Measurements from ENCODE around the gene THSD7A. TPM values are rescaled to one million over a fixed set of nuclear protein-coding genes. Genes with fewer than 3 reads are reported as not detected.
A peak's percentile ranks its signal among the peaks of the same experiment; 100 is the strongest.

The THSD7A gene
- total RNA-seq, 1 experiment from 2014 or later, result 4.0 TPM

- POLR2A ChIA-PET (ENCODE audit: unreplicated experiment), result no interaction called here
- no peak overlapping the region for H3K4me3 ChIP-seq
- no peak overlapping the region for H3K27ac ChIP-seq
- H3K4me1 ChIP-seq (replicated peaks; ENCODE audit: insufficient read depth), result peaks cover 7% of the 10 kb centered on the region; the same call in 1 of the 2 replicates
- no peaks in the 10 kb centered on the region for H3K79me2 ChIP-seq (ENCODE audit: low read depth)
- no peak overlapping the region for H2AFZ ChIP-seq
- no peaks in the 10 kb centered on the region for H3K9me2 ChIP-seq (ENCODE audit: insufficient read depth)
- H3K9me3 ChIP-seq (ENCODE audit: insufficient read depth, low read depth), result no peaks in the 10 kb centered on the region
- no peaks in the 10 kb centered on the region for H3K36me3 ChIP-seq (ENCODE audit: low read depth)
- no TSS peak for BruUV-seq (replicated peaks)
- intact Hi-C loops (cut with micrococcal nuclease; ENCODE audit: unreplicated experiment), result no loop called here
- no peak overlapping the region for H3K4me2 ChIP-seq
- TF ChIP-seq CTCF (conservative IDR thresholded peaks at IDR 0.05) (no peak), EZH2 (IDR thresholded peaks at IDR 0.05; ENCODE audit: low read depth) (no peak)
- H3F3A ChIP-seq (ENCODE audit: insufficient read depth, low read depth), result no peaks in the 10 kb centered on the region
- CTCF ChIA-PET, result no interaction called here
- no peaks in the 10 kb centered on the region for H4K20me1 ChIP-seq (ENCODE audit: insufficient read depth)
- DNase-seq, result no peak
- H3K27me3 ChIP-seq (ENCODE audit: insufficient read depth, low read depth), result no peaks in the 10 kb centered on the region
These were observed 80.7 kb downstream of the THSD7A start for GRCh38 chr7:11751315-11751714.

GRCh38 chr7:11750191-11750590 is 81.8 kb downstream of the THSD7A start:
- Histone ChIP-seq H3K79me2 (ENCODE audit: low read depth) (no peaks in the 10 kb centered on the region), H3K27ac (no peak overlapping the region), H3K27me3 (ENCODE audit: insufficient read depth, low read depth) (no peaks in the 10 kb centered on the region), H3K36me3 (ENCODE audit: low read depth) (no peaks in the 10 kb centered on the region), H3K9me3 (ENCODE audit: insufficient read depth, low read depth) (no peaks in the 10 kb centered on the region), H2AFZ (no peak overlapping the region), H3K4me2 (no peak overlapping the region), H3K4me3 (no peak overlapping the region), H3K4me1 (replicated peaks; ENCODE audit: insufficient read depth) (peaks cover 7% of the 10 kb centered on the region; the same call in 1 of the 2 replicates), H4K20me1 (ENCODE audit: insufficient read depth) (no peaks in the 10 kb centered on the region), H3F3A (ENCODE audit: insufficient read depth, low read depth) (no peaks in the 10 kb centered on the region), H3K9me2 (ENCODE audit: insufficient read depth) (no peaks in the 10 kb centered on the region)
- TF ChIP-seq CTCF (conservative IDR thresholded peaks at IDR 0.05) (no peak), EZH2 (IDR thresholded peaks at IDR 0.05; ENCODE audit: low read depth) (no peak)
- ChIA-PET CTCF (no interaction called here), POLR2A (ENCODE audit: unreplicated experiment) (interaction anchor here (0.6 kb wide), 1 partner anchor 41 kb away, joined by 4 read pairs; no protein-coding TSS in a partner anchor)
- DNase-seq, result no peak
- intact Hi-C loops (cut with micrococcal nuclease; ENCODE audit: unreplicated experiment), result no loop called here
- BruUV-seq (replicated peaks), result no TSS peak

GRCh38 chr7:11749629-11750028 is 82.4 kb downstream of the THSD7A start:
- no TSS peak for BruUV-seq (replicated peaks)
- CTCF ChIA-PET, result no interaction called here
- Histone ChIP-seq H3K27ac (no peak overlapping the region), H3F3A (ENCODE audit: insufficient read depth, low read depth) (no peaks in the 10 kb centered on the region), H3K79me2 (ENCODE audit: low read depth) (no peaks in the 10 kb centered on the region), H3K9me2 (ENCODE audit: insufficient read depth) (no peaks in the 10 kb centered on the region), H4K20me1 (ENCODE audit: insufficient read depth) (no peaks in the 10 kb centered on the region), H3K4me1 (replicated peaks; ENCODE audit: insufficient read depth) (peaks cover 7% of the 10 kb centered on the region; the same call in 1 of the 2 replicates), H3K4me2 (peak overlapping the region; percentile 17; the same call in 1 of the 2 replicates), H3K4me3 (no peak overlapping the region), H3K36me3 (ENCODE audit: low read depth) (no peaks in the 10 kb centered on the region), H2AFZ (no peak overlapping the region), H3K27me3 (ENCODE audit: insufficient read depth, low read depth) (no peaks in the 10 kb centered on the region), H3K9me3 (ENCODE audit: insufficient read depth, low read depth) (no peaks in the 10 kb centered on the region)
- intact Hi-C loops (cut with micrococcal nuclease; ENCODE audit: unreplicated experiment), result loop anchor here (1.0 kb wide), 1 partner anchor 82 kb away; no protein-coding TSS in a partner anchor
- POLR2A ChIA-PET (ENCODE audit: unreplicated experiment), result interaction anchor here (0.6 kb wide), 1 partner anchor 41 kb away, joined by 4 read pairs; no protein-coding TSS in a partner anchor
- DNase-seq, result peak in 1 of 2 experiments; percentile 71
- TF ChIP-seq EZH2 (IDR thresholded peaks at IDR 0.05; ENCODE audit: low read depth) (no peak), CTCF (conservative IDR thresholded peaks at IDR 0.05) (no peak)
